ENCODE results near the gene UNC79. TPM values are rescaled to one million over a fixed set of nuclear protein-coding genes. Genes with fewer than 3 reads are reported as not detected.

Gene UNC79
- total RNA-seq, 1 experiment from 2014 or later, result not detected

DNA sequence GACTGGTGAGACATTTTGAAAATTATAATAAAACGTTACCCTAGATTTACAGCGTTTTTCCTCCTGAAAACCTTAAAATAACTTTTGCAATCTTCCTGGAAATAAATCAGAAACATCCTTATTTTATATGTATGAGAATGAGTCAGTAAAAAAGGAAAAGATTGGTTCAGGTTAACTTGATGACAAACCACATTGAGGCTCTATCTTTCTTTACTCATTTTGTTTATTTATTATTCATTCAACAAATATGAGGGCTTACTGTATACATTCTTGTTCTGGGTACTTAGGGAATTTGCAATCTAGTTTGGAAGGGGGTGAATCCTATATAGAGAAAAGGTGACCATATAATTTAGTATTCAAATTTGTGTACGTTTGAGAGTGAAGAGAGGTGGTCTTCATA lies 156.6 kb downstream of the UNC79 start:
- no peaks in the 10 kb centered on the region for H3K36me3 Mint-ChIP-seq (ENCODE audit: insufficient read depth, unreplicated experiment)
- no peak overlapping the region for H3K27ac Mint-ChIP-seq (ENCODE audit: unreplicated experiment)
- peaks cover 46% of the 10 kb centered on the region for H3K27me3 Mint-ChIP-seq (ENCODE audit: unreplicated experiment)
- no peak overlapping the region for H3K4me3 Mint-ChIP-seq (ENCODE audit: low read depth, unreplicated experiment)
- no peaks in the 10 kb centered on the region for H3K4me1 Mint-ChIP-seq (ENCODE audit: low read depth, unreplicated experiment)
- CTCF ChIA-PET, result no interaction called here
- TF ChIP-seq CTCF (IDR thresholded peaks at IDR 0.05; ENCODE audit: unreplicated experiment), result no peak
- no peaks in the 10 kb centered on the region for H3K9me3 Mint-ChIP-seq (ENCODE audit: low read depth, unreplicated experiment)
- intact Hi-C loops (cut with micrococcal nuclease; ENCODE audit: unreplicated experiment), result no loop called here
- DNase-seq, result no peak
- BruUV-seq (replicated peaks), result no TSS peak

GRCh38 chr14:93591506-93591905 lies 160.8 kb downstream of the UNC79 start:
- peaks cover 83% of the 10 kb centered on the region for H3K27me3 Mint-ChIP-seq (ENCODE audit: unreplicated experiment)
- no peaks in the 10 kb centered on the region for H3K36me3 Mint-ChIP-seq (ENCODE audit: insufficient read depth, unreplicated experiment)
- DNase-seq, result no peak
- BruUV-seq (replicated peaks), result no TSS peak
- no peaks in the 10 kb centered on the region for H3K9me3 Mint-ChIP-seq (ENCODE audit: low read depth, unreplicated experiment)
- H3K4me3 Mint-ChIP-seq (ENCODE audit: low read depth, unreplicated experiment), result no peak overlapping the region
- no peak overlapping the region for H3K27ac Mint-ChIP-seq (ENCODE audit: unreplicated experiment)
- intact Hi-C loops (cut with micrococcal nuclease; ENCODE audit: unreplicated experiment), result no loop called here
- TF ChIP-seq CTCF (IDR thresholded peaks at IDR 0.05; ENCODE audit: unreplicated experiment), result no peak
- no peaks in the 10 kb centered on the region for H3K4me1 Mint-ChIP-seq (ENCODE audit: low read depth, unreplicated experiment)
- CTCF ChIA-PET, result interaction anchor here (0.7 kb wide), 1 partner anchor 32 kb away, joined by 5 read pairs; no protein-coding TSS in a partner anchor

- H3K27me3 Mint-ChIP-seq (ENCODE audit: unreplicated experiment), result peaks cover 77% of the 10 kb centered on the region
- CTCF ChIA-PET, result no interaction called here
- no peaks in the 10 kb centered on the region for H3K36me3 Mint-ChIP-seq (ENCODE audit: insufficient read depth, unreplicated experiment)
- no peak overlapping the region for H3K27ac Mint-ChIP-seq (ENCODE audit: unreplicated experiment)
- intact Hi-C loops (cut with micrococcal nuclease; ENCODE audit: unreplicated experiment), result no loop called here
- H3K9me3 Mint-ChIP-seq (ENCODE audit: low read depth, unreplicated experiment), result no peaks in the 10 kb centered on the region
- no peak overlapping the region for H3K4me3 Mint-ChIP-seq (ENCODE audit: low read depth, unreplicated experiment)
- no peaks in the 10 kb centered on the region for H3K4me1 Mint-ChIP-seq (ENCODE audit: low read depth, unreplicated experiment)
- TF ChIP-seq CTCF (IDR thresholded peaks at IDR 0.05; ENCODE audit: unreplicated experiment), result no peak
- BruUV-seq (replicated peaks), result no TSS peak
- DNase-seq, result no peak
These were observed 162.0 kb downstream of the UNC79 start for GRCh38 chr14:93592786-93593185.

GRCh38 chr14:93606091-93606490 lies 175.4 kb downstream of the UNC79 start:
- Mint-ChIP-seq H3K27ac (ENCODE audit: unreplicated experiment) (no peak overlapping the region), H3K36me3 (ENCODE audit: insufficient read depth, unreplicated experiment) (no peaks in the 10 kb centered on the region), H3K9me3 (ENCODE audit: low read depth, unreplicated experiment) (peaks cover 2% of the 10 kb centered on the region), H3K4me3 (ENCODE audit: low read depth, unreplicated experiment) (no peak overlapping the region), H3K4me1 (ENCODE audit: low read depth, unreplicated experiment) (no peaks in the 10 kb centered on the region), H3K27me3 (ENCODE audit: unreplicated experiment) (peaks cover 53% of the 10 kb centered on the region)
- DNase-seq, result no peak
- CTCF ChIA-PET, result interaction anchor here (1.5 kb wide), 1 partner anchor 9 kb away, joined by 4 read pairs; no protein-coding TSS in a partner anchor
- no peak for TF ChIP-seq CTCF (IDR thresholded peaks at IDR 0.05; ENCODE audit: unreplicated experiment)
- BruUV-seq (replicated peaks), result no TSS peak
- intact Hi-C loops (cut with micrococcal nuclease; ENCODE audit: unreplicated experiment), result no loop called here
